H1 (cell line): ENCODE data around the gene NR1D2. TPM values are rescaled to one million over a fixed set of nuclear protein-coding genes. Genes with fewer than 3 reads are reported as not detected.

Experiments
- RAD21 ChIP-seq, 2 experiments: IDR thresholded peaks in 1 of 2; conservative IDR thresholded peaks in 1 of 2; 2 replicates each; pipeline ENCODE4 v1.6.1; 2011; ENCODE audit warnings: low read depth in 2 of 2, low read length in 2 of 2, improper control_type of control experiment in 1 of 2, inconsistent platforms in 1 of 2, mild to moderate bottlenecking in 1 of 2, moderate library complexity in 1 of 2
- SP2 ChIP-seq: IDR thresholded peaks from 2 replicates; pipeline ENCODE4 v1.6.1; 2012; ENCODE audit warnings: mild to moderate bottlenecking, low read length, inconsistent platforms
- USF2 ChIP-seq: IDR thresholded peaks from 2 replicates; pipeline ENCODE4 v1.6.1; 2011; ENCODE audit warnings: low read length, improper control_type of control experiment
- YY1 ChIP-seq: IDR thresholded peaks from 2 replicates; pipeline ENCODE4 v1.6.1; 2011; ENCODE audit warnings: low read depth, mild to moderate bottlenecking, low read length
- polyA plus RNA-seq, 7 experiments: library from polyadenylated mRNA; depleted of rRNA in 3 of 7; stranded (reverse) in 5 of 7; unstranded in 2 of 7; fragments of >200 nt in 5 of 7; fragments of 200-250 nt in 2 of 7; gene quantifications; 1 replicate in 5 of 7; 2 replicates in 1 of 7; 4 replicates in 1 of 7; pipeline versions ENCODE4 v1.2.1 to v1.2.3, GENCODE V29; 2011 to 2013; ENCODE audit warnings: missing spikeins in 2 of 7, mixed read lengths in 2 of 7
- total RNA-seq: library from RNA; stranded (reverse); fragmentation: NEBNext Ultra II Directional; extraction: Animal tissue kit (Norgen Biotek cat#: 25700); gene quantifications from 2 replicates; pipeline ENCODE4 v1.2.1, GENCODE V29; 2021
- TF ChIP-seq, protein P1 (sequence below): fragments of 300-600 bp; sonication (generic); IDR thresholded peaks from 2 replicates; pipeline ENCODE4 v1.7.1; 2012; ENCODE audit warnings: low read length, moderate library complexity, mild to moderate bottlenecking, inconsistent platforms; ENCODE audit not compliant: insufficient replicate concordance

Gene NR1D2
- total and polyA plus RNA-seq, 2 of the 8 experiments (the other 6 are each of a cell fraction or from before 2014, with no cell fraction given) = 5.9 to 21.7 TPM

GRCh38 chr3:23953523-23953922 is 8.4 kb downstream of the NR1D2 start (continued):
- TF ChIP-seq, protein P1, sequence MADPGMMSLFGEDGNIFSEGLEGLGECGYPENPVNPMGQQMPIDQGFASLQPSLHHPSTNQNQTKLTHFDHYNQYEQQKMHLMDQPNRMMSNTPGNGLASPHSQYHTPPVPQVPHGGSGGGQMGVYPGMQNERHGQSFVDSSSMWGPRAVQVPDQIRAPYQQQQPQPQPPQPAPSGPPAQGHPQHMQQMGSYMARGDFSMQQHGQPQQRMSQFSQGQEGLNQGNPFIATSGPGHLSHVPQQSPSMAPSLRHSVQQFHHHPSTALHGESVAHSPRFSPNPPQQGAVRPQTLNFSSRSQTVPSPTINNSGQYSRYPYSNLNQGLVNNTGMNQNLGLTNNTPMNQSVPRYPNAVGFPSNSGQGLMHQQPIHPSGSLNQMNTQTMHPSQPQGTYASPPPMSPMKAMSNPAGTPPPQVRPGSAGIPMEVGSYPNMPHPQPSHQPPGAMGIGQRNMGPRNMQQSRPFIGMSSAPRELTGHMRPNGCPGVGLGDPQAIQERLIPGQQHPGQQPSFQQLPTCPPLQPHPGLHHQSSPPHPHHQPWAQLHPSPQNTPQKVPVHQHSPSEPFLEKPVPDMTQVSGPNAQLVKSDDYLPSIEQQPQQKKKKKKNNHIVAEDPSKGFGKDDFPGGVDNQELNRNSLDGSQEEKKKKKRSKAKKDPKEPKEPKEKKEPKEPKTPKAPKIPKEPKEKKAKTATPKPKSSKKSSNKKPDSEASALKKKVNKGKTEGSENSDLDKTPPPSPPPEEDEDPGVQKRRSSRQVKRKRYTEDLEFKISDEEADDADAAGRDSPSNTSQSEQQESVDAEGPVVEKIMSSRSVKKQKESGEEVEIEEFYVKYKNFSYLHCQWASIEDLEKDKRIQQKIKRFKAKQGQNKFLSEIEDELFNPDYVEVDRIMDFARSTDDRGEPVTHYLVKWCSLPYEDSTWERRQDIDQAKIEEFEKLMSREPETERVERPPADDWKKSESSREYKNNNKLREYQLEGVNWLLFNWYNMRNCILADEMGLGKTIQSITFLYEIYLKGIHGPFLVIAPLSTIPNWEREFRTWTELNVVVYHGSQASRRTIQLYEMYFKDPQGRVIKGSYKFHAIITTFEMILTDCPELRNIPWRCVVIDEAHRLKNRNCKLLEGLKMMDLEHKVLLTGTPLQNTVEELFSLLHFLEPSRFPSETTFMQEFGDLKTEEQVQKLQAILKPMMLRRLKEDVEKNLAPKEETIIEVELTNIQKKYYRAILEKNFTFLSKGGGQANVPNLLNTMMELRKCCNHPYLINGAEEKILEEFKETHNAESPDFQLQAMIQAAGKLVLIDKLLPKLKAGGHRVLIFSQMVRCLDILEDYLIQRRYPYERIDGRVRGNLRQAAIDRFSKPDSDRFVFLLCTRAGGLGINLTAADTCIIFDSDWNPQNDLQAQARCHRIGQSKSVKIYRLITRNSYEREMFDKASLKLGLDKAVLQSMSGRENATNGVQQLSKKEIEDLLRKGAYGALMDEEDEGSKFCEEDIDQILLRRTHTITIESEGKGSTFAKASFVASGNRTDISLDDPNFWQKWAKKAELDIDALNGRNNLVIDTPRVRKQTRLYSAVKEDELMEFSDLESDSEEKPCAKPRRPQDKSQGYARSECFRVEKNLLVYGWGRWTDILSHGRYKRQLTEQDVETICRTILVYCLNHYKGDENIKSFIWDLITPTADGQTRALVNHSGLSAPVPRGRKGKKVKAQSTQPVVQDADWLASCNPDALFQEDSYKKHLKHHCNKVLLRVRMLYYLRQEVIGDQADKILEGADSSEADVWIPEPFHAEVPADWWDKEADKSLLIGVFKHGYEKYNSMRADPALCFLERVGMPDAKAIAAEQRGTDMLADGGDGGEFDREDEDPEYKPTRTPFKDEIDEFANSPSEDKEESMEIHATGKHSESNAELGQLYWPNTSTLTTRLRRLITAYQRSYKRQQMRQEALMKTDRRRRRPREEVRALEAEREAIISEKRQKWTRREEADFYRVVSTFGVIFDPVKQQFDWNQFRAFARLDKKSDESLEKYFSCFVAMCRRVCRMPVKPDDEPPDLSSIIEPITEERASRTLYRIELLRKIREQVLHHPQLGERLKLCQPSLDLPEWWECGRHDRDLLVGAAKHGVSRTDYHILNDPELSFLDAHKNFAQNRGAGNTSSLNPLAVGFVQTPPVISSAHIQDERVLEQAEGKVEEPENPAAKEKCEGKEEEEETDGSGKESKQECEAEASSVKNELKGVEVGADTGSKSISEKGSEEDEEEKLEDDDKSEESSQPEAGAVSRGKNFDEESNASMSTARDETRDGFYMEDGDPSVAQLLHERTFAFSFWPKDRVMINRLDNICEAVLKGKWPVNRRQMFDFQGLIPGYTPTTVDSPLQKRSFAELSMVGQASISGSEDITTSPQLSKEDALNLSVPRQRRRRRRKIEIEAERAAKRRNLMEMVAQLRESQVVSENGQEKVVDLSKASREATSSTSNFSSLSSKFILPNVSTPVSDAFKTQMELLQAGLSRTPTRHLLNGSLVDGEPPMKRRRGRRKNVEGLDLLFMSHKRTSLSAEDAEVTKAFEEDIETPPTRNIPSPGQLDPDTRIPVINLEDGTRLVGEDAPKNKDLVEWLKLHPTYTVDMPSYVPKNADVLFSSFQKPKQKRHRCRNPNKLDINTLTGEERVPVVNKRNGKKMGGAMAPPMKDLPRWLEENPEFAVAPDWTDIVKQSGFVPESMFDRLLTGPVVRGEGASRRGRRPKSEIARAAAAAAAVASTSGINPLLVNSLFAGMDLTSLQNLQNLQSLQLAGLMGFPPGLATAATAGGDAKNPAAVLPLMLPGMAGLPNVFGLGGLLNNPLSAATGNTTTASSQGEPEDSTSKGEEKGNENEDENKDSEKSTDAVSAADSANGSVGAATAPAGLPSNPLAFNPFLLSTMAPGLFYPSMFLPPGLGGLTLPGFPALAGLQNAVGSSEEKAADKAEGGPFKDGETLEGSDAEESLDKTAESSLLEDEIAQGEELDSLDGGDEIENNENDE = no peak
- TF ChIP-seq SP2 (no peak), USF2 (no peak), RAD21 (IDR thresholded peaks at IDR 0.05 in 1 of 2, conservative IDR thresholded peaks at IDR 0.05 in 1 of 2; ENCODE audit: low read depth in 2 of 2, low read length in 2 of 2) (no peak), YY1 (no peak)
